Activated CD4-positive, alpha-beta memory T cell treated with anti-CD3 and anti-CD28 coated beads, Interleukin-2, amount 10 ng/mL, durations not matched to agents 7 days and 5 days (primary cell): ENCODE measurements around the gene CPSF3. TPM values are rescaled to one million over a fixed set of nuclear protein-coding genes. Genes with fewer than 3 reads are reported as not detected.

Experiments
- CTCF ChIA-PET: fragments of 350-600 bp; sonication (Branson Sonifier 250); formaldehyde crosslinking; loops from one replicate; lab custom pipeline; 2021; ENCODE audit warnings: antibody characterized with exemption, inconsistent platforms; lab: Charles Lee
- POLR2A ChIA-PET: fragments of 350-600 bp; sonication (Branson Sonifier 250); formaldehyde crosslinking; loops from one replicate; lab custom pipeline; 2021; ENCODE audit warnings: antibody characterized with exemption; lab: Charles Lee
- DNase-seq: peaks from one replicate; pipeline ENCODE4 v3.0.0-alpha.2; 2020
- H3K27ac Mint-ChIP-seq: one replicate; pipeline ENCODE4 v1.8.0; 2021; ENCODE audit warnings: mild to moderate bottlenecking, mixed read lengths
- H3K27me3 Mint-ChIP-seq: one replicate; pipeline ENCODE4 v1.8.0; 2021; ENCODE audit warnings: mixed read lengths
- H3K36me3 Mint-ChIP-seq: one replicate; pipeline ENCODE4 v1.8.0; 2021; ENCODE audit warnings: low read depth, mixed read lengths
- H3K4me1 Mint-ChIP-seq: one replicate; pipeline ENCODE4 v1.8.0; 2021; ENCODE audit warnings: mixed read lengths
- H3K4me3 Mint-ChIP-seq: one replicate; pipeline ENCODE4 v1.8.0; 2021; ENCODE audit warnings: mild to moderate bottlenecking, mixed read lengths
- H3K9me3 Mint-ChIP-seq: one replicate; pipeline ENCODE4 v1.8.0; 2021; ENCODE audit warnings: mixed read lengths
- total RNA-seq, 2 experiments: library from RNA; stranded (reverse); gene quantifications; one replicate each; pipeline ENCODE4 v1.2.3, GENCODE V29; 2021

CPSF3 gene
- 10 to 100 TPM; 49.7 to 51.7 TPM for total RNA-seq

GRCh38 chr2:9423100-9423921, at the start of gene CPSF3, which contains the start of gene ITGB1BP1:
Gene CPSF3 (plus strand): TSS chr2:9423654. CDS start chr2:9423774, 120 bp downstream.
Gene ITGB1BP1 (minus strand): TSS chr2:9423528. CDS start chr2:9418697, 4,831 bp downstream.
- DNase-seq = peak; percentile 97
- Mint-ChIP-seq H3K4me3 (no peak within 1 kb of the TSS), H3K4me1 (peaks cover 40% of the 10 kb centered on the region), H3K36me3 (peaks cover 27% of the 10 kb centered on the region), H3K9me3 (no peaks in the 10 kb centered on the region), H3K27ac (no peak within 1 kb of the TSS), H3K27me3 (no peaks in the 10 kb centered on the region)
- ChIA-PET POLR2A (interaction anchor here (0.7 to 4.1 kb wide), 26 partner anchors 9 to 880 kb away, joined by 3 to 38 read pairs (median 4); partner anchors contain the start of genes ADAM17, IAH1, ID2 and TAF1B), CTCF (interaction anchor here (1.0 to 1.4 kb wide), 2 partner anchors 330 to 908 kb away, joined by 3 to 4 read pairs; no protein-coding TSS in a partner anchor)

GRCh38 chr2:9374071-9374730, 49.3 kb upstream of the CPSF3 start:
- Mint-ChIP-seq H3K4me1 (no peaks in the 10 kb centered on the region), H3K36me3 (no peaks in the 10 kb centered on the region), H3K9me3 (no peaks in the 10 kb centered on the region), H3K27ac (no peak overlapping the region), H3K27me3 (peaks cover 2% of the 10 kb centered on the region), H3K4me3 (no peak overlapping the region)
- CTCF ChIA-PET = interaction anchor here (0.7 kb wide), 1 partner anchor 493 kb away, joined by 3 read pairs; no protein-coding TSS in a partner anchor
- POLR2A ChIA-PET = no interaction called here
- no peak for DNase-seq

- ChIA-PET CTCF (no interaction called here), POLR2A (no interaction called here)
- Mint-ChIP-seq H3K9me3 (no peaks in the 10 kb centered on the region), H3K36me3 (no peaks in the 10 kb centered on the region), H3K4me3 (no peak overlapping the region), H3K27ac (no peak overlapping the region), H3K4me1 (no peaks in the 10 kb centered on the region), H3K27me3 (peaks cover 2% of the 10 kb centered on the region)
- no peak for DNase-seq
These were observed 47.5 kb upstream of the CPSF3 start for GRCh38 chr2:9375857-9376428.

GRCh38 chr2:9377461-9378097, 45.9 kb upstream of the CPSF3 start:
- Mint-ChIP-seq H3K9me3 (no peaks in the 10 kb centered on the region), H3K4me1 (no peaks in the 10 kb centered on the region), H3K27me3 (peaks cover 2% of the 10 kb centered on the region), H3K27ac (no peak overlapping the region), H3K36me3 (no peaks in the 10 kb centered on the region), H3K4me3 (no peak overlapping the region)
- DNase-seq = no peak
- ChIA-PET POLR2A (no interaction called here), CTCF (no interaction called here)

- H3K27ac Mint-ChIP-seq = no peak overlapping the region
- DNase-seq = no peak
- CTCF ChIA-PET = no interaction called here
- H3K36me3 Mint-ChIP-seq = no peaks in the 10 kb centered on the region
- peaks cover 2% of the 10 kb centered on the region for H3K27me3 Mint-ChIP-seq
- H3K4me3 Mint-ChIP-seq = no peak overlapping the region
- no peaks in the 10 kb centered on the region for H3K4me1 Mint-ChIP-seq
- POLR2A ChIA-PET = no interaction called here
- H3K9me3 Mint-ChIP-seq = no peaks in the 10 kb centered on the region
These were observed 44.7 kb upstream of the CPSF3 start for GRCh38 chr2:9378433-9379390.

- CTCF ChIA-PET = no interaction called here
- no peaks in the 10 kb centered on the region for H3K4me1 Mint-ChIP-seq
- no peaks in the 10 kb centered on the region for H3K9me3 Mint-ChIP-seq
These were observed 44.1 kb upstream of the CPSF3 start for GRCh38 chr2:9379391-9379755.

GRCh38 chr2:9380702-9381628, 42.5 kb upstream of the CPSF3 start:
- CTCF ChIA-PET = no interaction called here

More at GRCh38 chr2:9379391-9379755, 44.1 kb upstream of the CPSF3 start:
- Mint-ChIP-seq H3K27me3 (peaks cover 2% of the 10 kb centered on the region), H3K36me3 (no peaks in the 10 kb centered on the region), H3K4me3 (no peak overlapping the region), H3K27ac (no peak overlapping the region)
- POLR2A ChIA-PET = no interaction called here
- no peak for DNase-seq

GRCh38 chr2:9382604-9383235, 40.7 kb upstream of the CPSF3 start:
- ChIA-PET POLR2A (interaction anchor here (0.7 kb wide), 1 partner anchor 458 kb away, joined by 4 read pairs; no protein-coding TSS in a partner anchor), CTCF (no interaction called here)
- no peaks in the 10 kb centered on the region for H3K9me3 Mint-ChIP-seq
- H3K36me3 Mint-ChIP-seq = no peaks in the 10 kb centered on the region
- H3K4me3 Mint-ChIP-seq = no peak overlapping the region
- no peaks in the 10 kb centered on the region for H3K4me1 Mint-ChIP-seq
- DNase-seq = no peak
- H3K27ac Mint-ChIP-seq = no peak overlapping the region
- no peaks in the 10 kb centered on the region for H3K27me3 Mint-ChIP-seq

More at GRCh38 chr2:9380702-9381628, 42.5 kb upstream of the CPSF3 start:
- Mint-ChIP-seq H3K36me3 (no peaks in the 10 kb centered on the region), H3K4me3 (no peak overlapping the region), H3K9me3 (no peaks in the 10 kb centered on the region), H3K27ac (no peak overlapping the region), H3K4me1 (no peaks in the 10 kb centered on the region), H3K27me3 (peaks cover 2% of the 10 kb centered on the region)
- POLR2A ChIA-PET = no interaction called here
- DNase-seq = no peak

- Mint-ChIP-seq H3K27me3 (no peaks in the 10 kb centered on the region), H3K4me3 (no peak overlapping the region), H3K36me3 (no peaks in the 10 kb centered on the region), H3K27ac (no peak overlapping the region), H3K4me1 (no peaks in the 10 kb centered on the region), H3K9me3 (no peaks in the 10 kb centered on the region)
- DNase-seq = no peak
- CTCF ChIA-PET = no interaction called here
- POLR2A ChIA-PET = no interaction called here
These were observed 38.9 kb upstream of the CPSF3 start for GRCh38 chr2:9384521-9384920.

GRCh38 chr2:9385841-9386240, 37.6 kb upstream of the CPSF3 start:
- no peaks in the 10 kb centered on the region for H3K36me3 Mint-ChIP-seq
- DNase-seq = no peak
- ChIA-PET POLR2A (no interaction called here), CTCF (no interaction called here)
- H3K27ac Mint-ChIP-seq = no peak overlapping the region
- H3K27me3 Mint-ChIP-seq = no peaks in the 10 kb centered on the region
- no peaks in the 10 kb centered on the region for H3K4me1 Mint-ChIP-seq
- no peaks in the 10 kb centered on the region for H3K9me3 Mint-ChIP-seq
- no peak overlapping the region for H3K4me3 Mint-ChIP-seq

- POLR2A ChIA-PET = no interaction called here
These were observed 35.2 kb upstream of the CPSF3 start for GRCh38 chr2:9388199-9388681.

More at GRCh38 chr2:9388199-9388681, 35.2 kb upstream of the CPSF3 start:
- Mint-ChIP-seq H3K9me3 (no peaks in the 10 kb centered on the region), H3K27ac (no peak overlapping the region), H3K36me3 (no peaks in the 10 kb centered on the region), H3K27me3 (no peaks in the 10 kb centered on the region), H3K4me3 (no peak overlapping the region), H3K4me1 (no peaks in the 10 kb centered on the region)
- no peak for DNase-seq
- CTCF ChIA-PET = interaction anchor here (1.4 kb wide), 1 partner anchor 9 kb away, joined by 3 read pairs; no protein-coding TSS in a partner anchor
